Transverse colon (tissue), 4 donors: ENCODE data around the gene EMP3. TPM values are rescaled to one million over a fixed set of nuclear protein-coding genes. Genes with fewer than 3 reads are reported as not detected.

Experiments used
- DNase-seq: peaks from one replicate; pipeline ENCODE4 v3.0.0-alpha.2; 2019
- H3K27ac ChIP-seq, 4 donors: fragments of 200-600 bp; sonication (generic); 2 replicates each; pipeline ENCODE4 v1.5.1; 2016 to 2018; ENCODE audit warnings: inconsistent platforms in 4 of 4
- H3K27me3 ChIP-seq: fragments of 200-600 bp; sonication (generic); 2 replicates; pipeline ENCODE4 v1.5.1; 2017; ENCODE audit warnings: inconsistent platforms
- H3K36me3 ChIP-seq, 4 donors: fragments of 200-600 bp; sonication (generic); 2 replicates each; pipeline ENCODE4 v1.5.1; 2017 to 2019; ENCODE audit warnings: inconsistent platforms in 4 of 4
- H3K4me1 ChIP-seq, 4 donors: fragments of 200-600 bp; sonication (generic); 2 replicates each; pipeline ENCODE4 v1.5.1; 2017 to 2020; ENCODE audit warnings: inconsistent platforms in 4 of 4
- H3K4me3 ChIP-seq, 4 donors: fragments of 200-600 bp; sonication (generic); 1 replicate in 1 of 4; 2 replicates in 3 of 4; pipeline versions ENCODE4 v1.5.1 to v1.6.1; 2017 to 2019; ENCODE audit warnings: inconsistent platforms in 4 of 4
- H3K9me3 ChIP-seq, 2 donors: fragments of 200-600 bp; sonication (generic); 2 replicates each; pipeline ENCODE4 v1.5.1; 2017 to 2019; ENCODE audit warnings: inconsistent platforms in 2 of 2
- CTCF ChIP-seq, 5 experiments: fragments of 200-600 bp in 3 of 5; fragments of 450-650 bp in 2 of 5; sonication (generic) in 3 of 5; IDR thresholded peaks; 1 replicate in 2 of 5; 2 replicates in 3 of 5; pipeline ENCODE4 v1.5.1; 2016 to 2017; ENCODE audit warnings: antibody characterized with exemption in 5 of 5, inconsistent platforms in 3 of 5, mild to moderate bottlenecking in 2 of 5, moderate library complexity in 1 of 5
- EP300 ChIP-seq: sonication (generic); formaldehyde crosslinking; IDR thresholded peaks from one replicate; pipeline ENCODE4 v1.6.1; 2017; ENCODE audit warnings: antibody characterized with exemption, low read depth
- POLR2A ChIP-seq: fragments of 450-650 bp; IDR thresholded peaks from one replicate; pipeline ENCODE4 v1.6.1; 2016; ENCODE audit warnings: antibody characterized with exemption, mild to moderate bottlenecking, moderate library complexity
- POLR2AphosphoS5 ChIP-seq, 3 donors: sonication (generic); formaldehyde crosslinking; IDR thresholded peaks; one replicate each; pipeline ENCODE4 v1.6.1; 2016; ENCODE audit warnings: antibody characterized with exemption in 3 of 3
- WGBS, 2 donors: methylation state at CpG; one replicate each; pipeline ENCODE4 v1.1.5; 2018; ENCODE audit warnings: low coverage in 1 of 2; 5-methylcytosine and 5-hydroxymethylcytosine counted together
- in situ Hi-C, 4 donors: fragments of 200-750 bp; cut with MboI; loops; one replicate each; pipeline versions ENCODE4 v1.15.0 to v1.15.1; 2017; ENCODE audit warnings: low sequenced_read_pairs in 3 of 4, low pct_ligation_motif_present in 1 of 4, low pct_unique_long_range_greater_than_20kb in 1 of 4
- intact Hi-C: fragments of 100-400 bp; cut with DNase I; formaldehyde crosslinking; loops from one replicate; pipeline ENCODE4 v1.15.1; 2023; ENCODE audit warnings: low total_unique reads
- total RNA-seq, 4 donors: library from RNA; depleted of rRNA; stranded (reverse); fragments of >200 nt; gene quantifications; one replicate each; pipeline ENCODE4 v1.1.0, GENCODE V29; 2016

The EMP3 gene
- total RNA-seq, 4 donors from 2014 or later: 5.2 to 14.3 (median 12.0) TPM

GRCh38 chr19:48301886-48302599 lies 23.3 kb upstream of the EMP3 start:
- in situ Hi-C loops (loop anchor here in 1 of 4 donors (25.0 kb wide), 1 partner anchor 285 kb away; no protein-coding TSS in a partner anchor), intact Hi-C loops (no loop called here)
- DNase-seq: no peak
- no peaks in the 10 kb centered on the region for H3K27me3 ChIP-seq
- TF ChIP-seq POLR2A: no peak
- TF ChIP-seq CTCF (IDR thresholded peaks at IDR 0.05): no peak
- no peak for TF ChIP-seq POLR2AphosphoS5 (IDR thresholded peaks at IDR 0.05)
- no peak for TF ChIP-seq EP300
- no peak overlapping the region for H3K27ac ChIP-seq
- 81 to 88% methylated on average over 1 of the region's 1 CpG for WGBS, 2 donors
- H3K4me3 ChIP-seq: no peak overlapping the region
- no peaks in the 10 kb centered on the region for H3K36me3 ChIP-seq
- no peaks in the 10 kb centered on the region for H3K4me1 ChIP-seq
- H3K9me3 ChIP-seq: no peaks in the 10 kb centered on the region

GRCh38 chr19:48302600-48302959 lies 22.8 kb upstream of the EMP3 start:
- no peaks in the 10 kb centered on the region for H3K27me3 ChIP-seq
- TF ChIP-seq POLR2AphosphoS5 (IDR thresholded peaks at IDR 0.05) (no peak), EP300 (no peak)
- H3K4me3 ChIP-seq: no peak overlapping the region
- DNase-seq: no peak
- WGBS, 2 donors: 98 to 100% methylated on average over 2 to 10 of the region's 12 CpGs
- no peak overlapping the region for H3K27ac ChIP-seq
- in situ Hi-C loops: loop anchor here in 1 of 4 donors (25.0 kb wide), 1 partner anchor 285 kb away; no protein-coding TSS in a partner anchor
- intact Hi-C loops: no loop called here
- no peaks in the 10 kb centered on the region for H3K9me3 ChIP-seq
- no peaks in the 10 kb centered on the region for H3K36me3 ChIP-seq
- no peaks in the 10 kb centered on the region for H3K4me1 ChIP-seq

- Histone ChIP-seq H3K4me1 (no peaks in the 10 kb centered on the region), H3K27ac (no peak overlapping the region), H3K36me3 (no peaks in the 10 kb centered on the region), H3K27me3 (no peaks in the 10 kb centered on the region), H3K9me3 (no peaks in the 10 kb centered on the region), H3K4me3 (no peak overlapping the region)
- intact Hi-C loops (no loop called here), in situ Hi-C loops (loop anchor here in 1 of 4 donors (25.0 kb wide), 1 partner anchor 284 kb away; no protein-coding TSS in a partner anchor)
- DNase-seq: no peak
- WGBS, 2 donors: 80 to 93% methylated on average over 8 to 13 of the region's 13 CpGs
- TF ChIP-seq CTCF (IDR thresholded peaks at IDR 0.05): no peak
- no peak for TF ChIP-seq EP300
- no peak for TF ChIP-seq POLR2A
- TF ChIP-seq POLR2AphosphoS5 (IDR thresholded peaks at IDR 0.05): no peak
These were observed 22.0 kb upstream of the EMP3 start for GRCh38 chr19:48303367-48303766.

GRCh38 chr19:48303866-48304265 lies 21.5 kb upstream of the EMP3 start:
- intact Hi-C loops: no loop called here

More at GRCh38 chr19:48303866-48304265, 21.5 kb upstream of the EMP3 start:
- 89% methylated on average over 19 of the region's 19 CpGs; no CpG with 5 or more reads in 1 of the 2 donors for WGBS, 2 donors
- no peak overlapping the region for H3K27ac ChIP-seq
- H3K4me3 ChIP-seq: no peak overlapping the region
- H3K36me3 ChIP-seq: no peaks in the 10 kb centered on the region
- no peak for TF ChIP-seq EP300
- no peak for TF ChIP-seq CTCF (IDR thresholded peaks at IDR 0.05)
- no peak for TF ChIP-seq POLR2A
- no peak for TF ChIP-seq POLR2AphosphoS5 (IDR thresholded peaks at IDR 0.05)
- in situ Hi-C loops: loop anchor here in 1 of 4 donors (25.0 kb wide), 1 partner anchor 283 kb away; no protein-coding TSS in a partner anchor
- DNase-seq: no peak
- no peaks in the 10 kb centered on the region for H3K9me3 ChIP-seq
- H3K4me1 ChIP-seq: no peaks in the 10 kb centered on the region
- no peaks in the 10 kb centered on the region for H3K27me3 ChIP-seq
